Left cardiac atrium (tissue), 4 donors: ENCODE results near the gene CAPZB. TPM values are rescaled to one million over a fixed set of nuclear protein-coding genes. Genes with fewer than 3 reads are reported as not detected.

ENCODE experiments used
- ATAC-seq, 2 donors: fragments of 200-7000 bp; cut with Tn5 transposase; one replicate each; pipeline ENCODE4 v1.9.1; 2020; ENCODE audit warnings: mild to moderate bottlenecking in 2 of 2, moderate library complexity in 2 of 2
- DNase-seq: peaks from one replicate; pipeline ENCODE4 v3.0.0-alpha.2; 2020
- intact Hi-C, 2 donors: fragments of 100-400 bp; cut with DNase I; formaldehyde crosslinking; loops; one replicate each; pipeline versions ENCODE4 v1.14.1 to v1.15.1; 2022 to 2023
- total RNA-seq, 2 donors: library from RNA; stranded (reverse); fragmentation: NEBNext Ultra II Directional; extraction: Animal tissue kit (Norgen Biotek cat#: 25700); gene quantifications; one replicate each; pipeline ENCODE4 v1.2.1, GENCODE V29; 2021
- donor health status: DM: no; HTN: yes; CAD: no.
- donor health status: DM: no; HTN: yes; CAD: no; lungs with severe emphysema.
- donor health status: DM: yes; HTN: yes; CAD: no.
- donor health status: Dilated cardiomyopathy.

The CAPZB gene
- total RNA-seq, 2 donors from 2014 or later, result 227 to 254 TPM

- no peak for ATAC-seq
- intact Hi-C loops, result loop anchor here (5.0 to 10.0 kb wide), 2 partner anchors 97 to 270 kb away; no protein-coding TSS in a partner anchor
- no peak for DNase-seq
Observed at GRCh38 chr1:19385221-19385620, 100.1 kb downstream of the CAPZB start.

GRCh38 chr1:19384772-19385187, 100.6 kb downstream of the CAPZB start:
- no peak for DNase-seq
- intact Hi-C loops, result loop anchor here (5.0 to 10.0 kb wide), 2 partner anchors 98 to 270 kb away; no protein-coding TSS in a partner anchor

GRCh38 chr1:19384113-19384512, 101.2 kb downstream of the CAPZB start:
- peak in 1 of 2 donors; percentile 63 for ATAC-seq
- peak; percentile 67 for DNase-seq
- intact Hi-C loops, result loop anchor here in 1 of 2 donors (10.0 kb wide), 1 partner anchor 271 kb away; no protein-coding TSS in a partner anchor

More at GRCh38 chr1:19384772-19385187, 100.6 kb downstream of the CAPZB start:
- ATAC-seq, result no peak

GRCh38 chr1:19382222-19382621, 103.1 kb downstream of the CAPZB start:
- intact Hi-C loops, result loop anchor here in 1 of 2 donors (10.0 kb wide), 1 partner anchor 273 kb away; no protein-coding TSS in a partner anchor
- DNase-seq (no peak), ATAC-seq (no peak)

- intact Hi-C loops, result loop anchor here in 1 of 2 donors (10.0 kb wide), 1 partner anchor 274 kb away; no protein-coding TSS in a partner anchor
- ATAC-seq, result no peak
- DNase-seq, result no peak
Observed at GRCh38 chr1:19381261-19381660, 104.1 kb downstream of the CAPZB start.

- DNase-seq, result no peak
- intact Hi-C loops, result no loop called here
- no peak for ATAC-seq
Observed at GRCh38 chr1:19377812-19378718, 107.3 kb downstream of the CAPZB start.

- ATAC-seq, result no peak
- no peak for DNase-seq
- intact Hi-C loops, result no loop called here
Observed at GRCh38 chr1:19376428-19377372, 108.6 kb downstream of the CAPZB start.

GRCh38 chr1:19375631-19376400, 109.5 kb downstream of the CAPZB start:
- intact Hi-C loops, result no loop called here
- ATAC-seq, result peak in 1 of 2 donors; percentile 14

GRCh38 chr1:19374926-19375325, 110.4 kb downstream of the CAPZB start:
- DNase-seq (no peak), ATAC-seq (no peak)
- intact Hi-C loops, result no loop called here

More at GRCh38 chr1:19375631-19376400, 109.5 kb downstream of the CAPZB start:
- DNase-seq, result no peak

- intact Hi-C loops, result no loop called here
- ATAC-seq, result no peak
- DNase-seq, result no peak
Observed at GRCh38 chr1:19374083-19374801, 111.1 kb downstream of the CAPZB start.

- intact Hi-C loops, result no loop called here
- DNase-seq, result no peak
- no peak for ATAC-seq
Observed at GRCh38 chr1:19373211-19374082, 111.9 kb downstream of the CAPZB start.

- intact Hi-C loops, result no loop called here
- ATAC-seq (no peak), DNase-seq (no peak)
Observed at GRCh38 chr1:19372602-19373001, 112.7 kb downstream of the CAPZB start.

GRCh38 chr1:19372136-19372514, 113.2 kb downstream of the CAPZB start:
- DNase-seq, result no peak
- no peak for ATAC-seq
- intact Hi-C loops, result no loop called here

- DNase-seq (no peak), ATAC-seq (no peak)
- intact Hi-C loops, result no loop called here
Observed at GRCh38 chr1:19371226-19372135, 113.9 kb downstream of the CAPZB start.

- ATAC-seq (peak; percentile 13 to 33), DNase-seq (no peak)
- intact Hi-C loops, result no loop called here
Observed at GRCh38 chr1:19370453-19371170, 114.7 kb downstream of the CAPZB start.
